Measurements from ENCODE around the gene FKBP3.

DNA sequence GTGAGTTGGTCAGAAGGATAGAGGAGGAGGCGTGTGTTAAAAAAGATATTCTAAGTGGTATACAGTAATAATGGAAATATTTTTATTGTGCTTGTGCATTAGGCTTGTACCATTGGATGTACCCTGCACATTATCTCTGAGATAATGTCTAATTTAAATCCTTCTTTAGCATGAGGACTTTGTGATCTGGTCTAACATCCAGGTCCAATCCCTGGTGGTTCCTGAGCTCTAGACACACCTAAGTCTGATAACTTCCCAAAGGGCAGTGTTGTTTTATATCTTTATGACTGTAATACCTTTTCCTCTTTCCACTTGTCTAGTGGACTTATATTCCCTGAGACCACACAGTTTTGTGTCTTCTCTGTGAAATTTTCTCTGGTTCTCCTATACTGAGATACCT, 29.7 kb downstream of the FKBP3 start:
- TF ChIP-seq, protein P1, sequence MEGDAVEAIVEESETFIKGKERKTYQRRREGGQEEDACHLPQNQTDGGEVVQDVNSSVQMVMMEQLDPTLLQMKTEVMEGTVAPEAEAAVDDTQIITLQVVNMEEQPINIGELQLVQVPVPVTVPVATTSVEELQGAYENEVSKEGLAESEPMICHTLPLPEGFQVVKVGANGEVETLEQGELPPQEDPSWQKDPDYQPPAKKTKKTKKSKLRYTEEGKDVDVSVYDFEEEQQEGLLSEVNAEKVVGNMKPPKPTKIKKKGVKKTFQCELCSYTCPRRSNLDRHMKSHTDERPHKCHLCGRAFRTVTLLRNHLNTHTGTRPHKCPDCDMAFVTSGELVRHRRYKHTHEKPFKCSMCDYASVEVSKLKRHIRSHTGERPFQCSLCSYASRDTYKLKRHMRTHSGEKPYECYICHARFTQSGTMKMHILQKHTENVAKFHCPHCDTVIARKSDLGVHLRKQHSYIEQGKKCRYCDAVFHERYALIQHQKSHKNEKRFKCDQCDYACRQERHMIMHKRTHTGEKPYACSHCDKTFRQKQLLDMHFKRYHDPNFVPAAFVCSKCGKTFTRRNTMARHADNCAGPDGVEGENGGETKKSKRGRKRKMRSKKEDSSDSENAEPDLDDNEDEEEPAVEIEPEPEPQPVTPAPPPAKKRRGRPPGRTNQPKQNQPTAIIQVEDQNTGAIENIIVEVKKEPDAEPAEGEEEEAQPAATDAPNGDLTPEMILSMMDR (optimal IDR thresholded peaks at IDR 0.05 in 1 of 3, IDR thresholded peaks at IDR 0.05 in 1 of 3, conservative IDR thresholded peaks at IDR 0.05 in 1 of 3; ENCODE audit: extremely low read depth in 1 of 3, insufficient read depth in 2 of 3, low read length in 3 of 3), result no peak
- TF ChIP-seq EZH2 (IDR thresholded peaks at IDR 0.05; ENCODE audit: low read length), result no peak

All from keratinocyte (primary cell).